Measurements from ENCODE around the gene ZNF22. TPM values are rescaled to one million over a fixed set of nuclear protein-coding genes. Genes with fewer than 3 reads are reported as not detected.

Gene ZNF22
- total RNA-seq, 1 donor from 2014 or later, result 46.0 TPM

DNA sequence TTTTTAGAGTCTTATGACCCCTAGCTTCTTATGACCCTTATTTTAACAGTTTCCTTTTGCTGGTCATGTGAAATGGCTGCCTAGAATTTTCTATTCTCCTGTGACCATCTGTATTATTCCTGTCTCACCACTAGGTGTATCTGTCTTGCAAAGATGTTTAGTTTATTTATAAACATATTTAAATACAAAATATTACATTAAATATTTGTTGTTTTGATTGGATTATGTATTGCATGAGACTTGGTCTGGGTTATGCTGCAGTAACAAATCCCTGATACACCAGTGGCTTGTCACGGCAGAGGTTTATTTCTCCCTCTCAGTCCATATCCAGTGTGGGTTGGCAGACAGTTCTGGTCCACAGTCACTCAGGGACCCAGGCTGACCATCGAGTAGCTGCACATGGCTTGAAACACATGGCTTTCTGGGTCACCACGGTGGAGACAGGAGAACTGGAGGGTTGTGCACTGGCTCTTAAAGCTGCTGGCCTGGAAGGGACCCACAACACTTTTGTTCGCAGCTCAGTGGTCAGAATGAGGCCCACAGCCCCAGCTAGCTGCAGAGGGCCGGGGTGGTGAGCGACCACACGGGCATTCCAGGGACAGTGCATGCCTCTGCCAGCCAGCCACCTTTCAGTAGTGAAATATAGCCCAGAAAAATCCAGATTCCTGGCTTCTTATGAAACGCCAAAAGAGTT lies 33.8 kb upstream of the ZNF22 start:
- Mint-ChIP-seq H3K4me3 (ENCODE audit: low read depth) (no peak overlapping the region), H3K9me3 (ENCODE audit: low read depth) (no peaks in the 10 kb centered on the region), H3K36me3 (ENCODE audit: insufficient read depth) (peaks cover 5% of the 10 kb centered on the region), H3K27ac (no peak overlapping the region), H3K27me3 (no peaks in the 10 kb centered on the region), H3K4me1 (ENCODE audit: low read depth) (peaks cover 35% of the 10 kb centered on the region)
- DNase-seq (ENCODE audit: low spot score, unreplicated experiment), result no peak
- peak; percentile 40 for TF ChIP-seq CTCF (IDR thresholded peaks at IDR 0.05; ENCODE audit: unreplicated experiment)

GRCh38 chr10:44967616-44968015 lies 33.1 kb upstream of the ZNF22 start:
- Mint-ChIP-seq H3K36me3 (ENCODE audit: insufficient read depth) (peaks cover 6% of the 10 kb centered on the region), H3K9me3 (ENCODE audit: low read depth) (no peaks in the 10 kb centered on the region), H3K27me3 (no peaks in the 10 kb centered on the region), H3K4me1 (ENCODE audit: low read depth) (peaks cover 33% of the 10 kb centered on the region), H3K4me3 (ENCODE audit: low read depth) (no peak overlapping the region), H3K27ac (no peak overlapping the region)
- TF ChIP-seq CTCF (IDR thresholded peaks at IDR 0.05; ENCODE audit: unreplicated experiment), result no peak
- DNase-seq (ENCODE audit: low spot score, unreplicated experiment), result no peak

- peaks cover 28% of the 10 kb centered on the region for H3K4me1 Mint-ChIP-seq (ENCODE audit: low read depth)
- H3K27ac Mint-ChIP-seq, result no peak overlapping the region
These were observed 32.6 kb upstream of the ZNF22 start for GRCh38 chr10:44968091-44968490.

GRCh38 chr10:44968500-44969400 lies 32.0 kb upstream of the ZNF22 start:
- no peaks in the 10 kb centered on the region for H3K27me3 Mint-ChIP-seq
- H3K4me1 Mint-ChIP-seq (ENCODE audit: low read depth), result peaks cover 26% of the 10 kb centered on the region
- H3K36me3 Mint-ChIP-seq (ENCODE audit: insufficient read depth), result peaks cover 6% of the 10 kb centered on the region
- TF ChIP-seq CTCF (IDR thresholded peaks at IDR 0.05; ENCODE audit: unreplicated experiment), result no peak
- no peaks in the 10 kb centered on the region for H3K9me3 Mint-ChIP-seq (ENCODE audit: low read depth)
- H3K27ac Mint-ChIP-seq, result no peak overlapping the region
- DNase-seq (ENCODE audit: low spot score, unreplicated experiment), result no peak
- H3K4me3 Mint-ChIP-seq (ENCODE audit: low read depth), result no peak overlapping the region

More at GRCh38 chr10:44968091-44968490, 32.6 kb upstream of the ZNF22 start:
- DNase-seq (ENCODE audit: low spot score, unreplicated experiment), result no peak
- H3K9me3 Mint-ChIP-seq (ENCODE audit: low read depth), result no peaks in the 10 kb centered on the region
- no peak for TF ChIP-seq CTCF (IDR thresholded peaks at IDR 0.05; ENCODE audit: unreplicated experiment)
- H3K27me3 Mint-ChIP-seq, result no peaks in the 10 kb centered on the region
- no peak overlapping the region for H3K4me3 Mint-ChIP-seq (ENCODE audit: low read depth)
- H3K36me3 Mint-ChIP-seq (ENCODE audit: insufficient read depth), result peaks cover 6% of the 10 kb centered on the region

- no peak for TF ChIP-seq CTCF (IDR thresholded peaks at IDR 0.05; ENCODE audit: unreplicated experiment)
- H3K4me1 Mint-ChIP-seq (ENCODE audit: low read depth), result peaks cover 18% of the 10 kb centered on the region
- H3K36me3 Mint-ChIP-seq (ENCODE audit: insufficient read depth), result peaks cover 6% of the 10 kb centered on the region
- no peaks in the 10 kb centered on the region for H3K27me3 Mint-ChIP-seq
- H3K27ac Mint-ChIP-seq, result no peak overlapping the region
- no peak overlapping the region for H3K4me3 Mint-ChIP-seq (ENCODE audit: low read depth)
- DNase-seq (ENCODE audit: low spot score, unreplicated experiment), result no peak
- H3K9me3 Mint-ChIP-seq (ENCODE audit: low read depth), result no peaks in the 10 kb centered on the region
These were observed 30.9 kb upstream of the ZNF22 start for GRCh38 chr10:44969854-44970253.

Measured in progenitor cell of endocrine pancreas (in vitro differentiated cells).